ENCODE results near the gene CCDC8. TPM values are rescaled to one million over a fixed set of nuclear protein-coding genes. Genes with fewer than 3 reads are reported as not detected.
"Not testable (repeated sequence)": the region's sequence is repeated elsewhere in the genome, so short reads cannot be mapped to it uniquely, and the experiment has no call there.

The CCDC8 gene
- total RNA-seq, 1 donor from 2014 or later = 10.0 TPM

DNA sequence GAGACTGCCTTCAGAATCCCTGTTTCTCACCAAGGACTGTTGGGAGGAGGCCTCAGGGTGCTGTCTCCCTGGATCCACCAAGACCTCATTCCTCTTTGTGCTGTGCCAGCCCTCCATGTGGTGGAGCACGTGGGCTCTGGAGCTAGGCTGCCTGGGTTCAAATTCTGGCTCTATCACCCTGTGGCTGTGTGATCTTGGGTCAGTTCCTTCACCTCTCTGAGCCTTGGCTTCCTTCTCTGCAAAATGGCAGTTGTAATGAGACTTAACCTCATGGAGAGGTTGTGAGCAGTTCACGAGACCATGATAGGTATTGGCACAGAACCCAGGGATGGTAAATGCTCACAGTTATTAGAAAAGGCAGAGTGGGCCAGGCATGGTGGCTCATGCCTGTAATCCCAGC, 9.0 kb upstream of the CCDC8 start:
- DNase-seq (ENCODE audit: low spot score in 2 of 2) = no peak
- no peak for TF ChIP-seq CTCF (IDR thresholded peaks at IDR 0.05)

GRCh38 chr19:46420056-46420455, 6.7 kb upstream of the CCDC8 start:
- intact Hi-C loops (cut with DNase I) = no loop called here
- H3K9me3 ChIP-seq = no peaks in the 10 kb centered on the region
- H3K27ac ChIP-seq = peak overlapping the region in 1 of 2 donors; percentile 50
- no peaks in the 10 kb centered on the region for H3K27me3 ChIP-seq
- peaks cover 4 to 10% of the 10 kb centered on the region in 2 donors for H3K4me1 ChIP-seq
- no peaks in the 10 kb centered on the region for H3K36me3 ChIP-seq
- DNase-seq (ENCODE audit: low spot score in 2 of 2) = no peak
- TF ChIP-seq CTCF (IDR thresholded peaks at IDR 0.05) = no peak
- H3K4me3 ChIP-seq = no peak overlapping the region

More for the DNA sequence above, 9.0 kb upstream of the CCDC8 start:
- Histone ChIP-seq H3K27me3 (no peaks in the 10 kb centered on the region), H3K4me3 (no peak overlapping the region), H3K36me3 (no peaks in the 10 kb centered on the region), H3K27ac (no peak overlapping the region), H3K4me1 (peaks cover 5% of the 10 kb centered on the region in 2 donors), H3K9me3 (no peaks in the 10 kb centered on the region)
- intact Hi-C loops (cut with DNase I) = no loop called here

GRCh38 chr19:46415804-46416709, 2.7 kb upstream of the CCDC8 start:
- H3K36me3 ChIP-seq; H3K9me3 ChIP-seq; H3K27me3 ChIP-seq; intact Hi-C loops (cut with DNase I): not testable (repeated sequence)
- peak overlapping the region; percentile 62 to 73 for H3K27ac ChIP-seq
- H3K4me3 ChIP-seq = peak overlapping the region; percentile 37 to 61
- DNase-seq (ENCODE audit: low spot score in 2 of 2) = peak in 1 of 2 donors; percentile 94
- peaks cover 4 to 17% of the 10 kb centered on the region in 2 donors for H3K4me1 ChIP-seq

GRCh38 chr19:46414899-46415298, 1.5 kb upstream of the CCDC8 start:
- H3K27me3 ChIP-seq; H3K27ac ChIP-seq; H3K36me3 ChIP-seq; H3K9me3 ChIP-seq; DNase-seq (ENCODE audit: low spot score in 2 of 2); H3K4me3 ChIP-seq: not testable (repeated sequence)
- intact Hi-C loops (cut with DNase I) = loop anchor here (5.0 kb wide), 1 partner anchor 57 kb away; the partner anchor contains the start of gene PNMA8A
- H3K4me1 ChIP-seq = peaks cover 11 to 28% of the 10 kb centered on the region in 2 donors

GRCh38 chr19:46412650-46413261, 608 bp downstream of the CCDC8 start:
- H3K27me3 ChIP-seq = no peaks in the 10 kb centered on the region
- intact Hi-C loops (cut with DNase I) = loop anchor here (5.0 kb wide), 1 partner anchor 60 kb away; the partner anchor contains the start of gene PNMA8A

More at GRCh38 chr19:46412650-46413261, 608 bp downstream of the CCDC8 start:
- DNase-seq (ENCODE audit: low spot score in 2 of 2) = no peak
- no peaks in the 10 kb centered on the region for H3K36me3 ChIP-seq
- peaks cover 11 to 36% of the 10 kb centered on the region in 2 donors for H3K4me1 ChIP-seq
- TF ChIP-seq CTCF (IDR thresholded peaks at IDR 0.05) = no peak
- peak overlapping the region; percentile 69 to 83 for H3K27ac ChIP-seq
- H3K9me3 ChIP-seq = no peaks in the 10 kb centered on the region
- peak overlapping the region; percentile 63 to 75 for H3K4me3 ChIP-seq

All from ascending aorta (tissue), 2 donors.